Right ventricle myocardium superior (tissue), 1 donor: ENCODE data around the gene C18orf54. TPM values are rescaled to one million over a fixed set of nuclear protein-coding genes. Genes with fewer than 3 reads are reported as not detected.
"Not testable (repeated sequence)": the region's sequence is repeated elsewhere in the genome, so short reads cannot be mapped to it uniquely, and the experiment has no call there.

Experiments
- ATAC-seq: fragments of 200-7000 bp; cut with Tn5 transposase; one replicate; pipeline ENCODE4 v1.9.1; 2020; ENCODE audit warnings: mild to moderate bottlenecking; ENCODE audit not compliant: poor library complexity
- DNase-seq: peaks from one replicate; pipeline ENCODE4 v3.0.0-alpha.2; 2020
- intact Hi-C: fragments of 100-400 bp; cut with DNase I; formaldehyde crosslinking; loops from one replicate; pipeline ENCODE4 v1.11.2; 2022
- long read RNA-seq: library from polyadenylated mRNA; unstranded; transcript quantifications from one replicate; pipeline ENCODE4 v2.0.0, GENCODE V29; 2021
- total RNA-seq: library from RNA; stranded (reverse); fragmentation: NEBNext Ultra II Directional; extraction: Animal tissue kit (Norgen Biotek cat#: 25700); gene quantifications from one replicate; pipeline ENCODE4 v1.2.1, GENCODE V29; 2021
- donor health status: DM: no; HTN: yes; CAD: no; lungs with severe emphysema.

Gene C18orf54
- 1.2 TPM for total RNA-seq
- long read RNA-seq = 0 reads

GRCh38 chr18:54357660-54358494, at the start of gene C18orf54, which contains the start of gene STARD6:
Gene C18orf54 (plus strand): TSS chr18:54357906. CDS start chr18:54360573, 2,667 bp downstream.
Gene STARD6 (minus strand): TSS chr18:54357858. CDS start chr18:54354573, 3,285 bp downstream.
- ATAC-seq (peak; percentile 100), DNase-seq (peak; percentile 93)
- intact Hi-C loops = no loop called here

GRCh38 chr18:54309564-54309963, 48.1 kb upstream of the C18orf54 start:
- DNase-seq, intact Hi-C loops, ATAC-seq: not testable (repeated sequence)

- ATAC-seq (no peak), DNase-seq (no peak)
- intact Hi-C loops = no loop called here
Measured at GRCh38 chr18:54316071-54316820, 41.5 kb upstream of the C18orf54 start.

- no peak for DNase-seq
- intact Hi-C loops = no loop called here
- no peak for ATAC-seq
Measured at GRCh38 chr18:54323561-54323960, 34.1 kb upstream of the C18orf54 start.

- DNase-seq (no peak), ATAC-seq (no peak)
- intact Hi-C loops = no loop called here
Measured at GRCh38 chr18:54323970-54324369, 33.7 kb upstream of the C18orf54 start.

- intact Hi-C loops = no loop called here
- no peak for DNase-seq
- ATAC-seq = no peak
Measured at GRCh38 chr18:54327818-54328217, 29.9 kb upstream of the C18orf54 start.

- intact Hi-C loops = no loop called here
- ATAC-seq (no peak), DNase-seq (no peak)
Measured at GRCh38 chr18:54329787-54330186, 27.9 kb upstream of the C18orf54 start.

GRCh38 chr18:54330768-54331548, 26.7 kb upstream of the C18orf54 start:
- intact Hi-C loops = no loop called here
- ATAC-seq = no peak
- no peak for DNase-seq

- ATAC-seq (no peak), DNase-seq (no peak)
- intact Hi-C loops = no loop called here
Measured at GRCh38 chr18:54335638-54336173, 22.0 kb upstream of the C18orf54 start.

- DNase-seq (no peak), ATAC-seq (no peak)
- intact Hi-C loops = no loop called here
Measured at GRCh38 chr18:54338230-54338629, 19.5 kb upstream of the C18orf54 start.

GRCh38 chr18:54351186-54351585, 6.5 kb upstream of the C18orf54 start:
- DNase-seq = no peak

GRCh38 chr18:54357082-54357659, 535 bp upstream of the C18orf54 start:
- DNase-seq = peak; percentile 32
- intact Hi-C loops = no loop called here
- ATAC-seq = peak; percentile 71

More at GRCh38 chr18:54351186-54351585, 6.5 kb upstream of the C18orf54 start:
- no peak for ATAC-seq
- intact Hi-C loops = no loop called here

- peak; percentile 45 for ATAC-seq
- intact Hi-C loops = no loop called here
- peak; percentile 46 for DNase-seq
Measured at GRCh38 chr18:54358495-54359040, 862 bp downstream of the C18orf54 start.

- intact Hi-C loops = no loop called here
- DNase-seq (no peak), ATAC-seq (no peak)
Measured at GRCh38 chr18:54359233-54359632, 1.5 kb downstream of the C18orf54 start.

GRCh38 chr18:54360406-54360805, 2.7 kb downstream of the C18orf54 start:
- intact Hi-C loops = no loop called here
- DNase-seq (no peak), ATAC-seq (no peak)

- intact Hi-C loops = no loop called here
- no peak for DNase-seq
- ATAC-seq = no peak
Measured at GRCh38 chr18:54378057-54378456, 20.4 kb downstream of the C18orf54 start.

GRCh38 chr18:54381640-54382039, 23.9 kb downstream of the C18orf54 start:
- no peak for ATAC-seq
- DNase-seq = no peak
- intact Hi-C loops = no loop called here

- intact Hi-C loops = no loop called here
Measured at GRCh38 chr18:54382076-54382475, 24.4 kb downstream of the C18orf54 start.

More at GRCh38 chr18:54382076-54382475, 24.4 kb downstream of the C18orf54 start:
- no peak for DNase-seq
- ATAC-seq = no peak
